ENCODE data around the gene ZNF689.

Gene ZNF689

GRCh38 chr16:30606004-30606403, 4.2 kb downstream of the ZNF689 start:
- no peak overlapping the region for H3K4me3 ChIP-seq (replicated peaks; ENCODE audit: low read depth, low read length)
- no peak for TF ChIP-seq CTCF (IDR thresholded peaks at IDR 0.05; ENCODE audit: low read length, missing control alignments)
- no peak for DNase-seq (ENCODE audit: low read depth)

GRCh38 chr16:30605158-30605557, 5.0 kb downstream of the ZNF689 start:
- DNase-seq (ENCODE audit: low read depth) = no peak

GRCh38 chr16:30604316-30604947, 5.8 kb downstream of the ZNF689 start:
- no peak for TF ChIP-seq CTCF (IDR thresholded peaks at IDR 0.05; ENCODE audit: low read length, missing control alignments)
- H3K4me3 ChIP-seq (replicated peaks; ENCODE audit: low read depth, low read length) = no peak overlapping the region
- DNase-seq (ENCODE audit: low read depth) = no peak

More at GRCh38 chr16:30605158-30605557, 5.0 kb downstream of the ZNF689 start:
- TF ChIP-seq CTCF (IDR thresholded peaks at IDR 0.05; ENCODE audit: low read length, missing control alignments) = no peak
- no peak overlapping the region for H3K4me3 ChIP-seq (replicated peaks; ENCODE audit: low read depth, low read length)

- H3K4me3 ChIP-seq (replicated peaks; ENCODE audit: low read depth, low read length) = no peak overlapping the region
- no peak for DNase-seq (ENCODE audit: low read depth)
- no peak for TF ChIP-seq CTCF (IDR thresholded peaks at IDR 0.05; ENCODE audit: low read length, missing control alignments)
Measured at GRCh38 chr16:30603945-30604315, 6.3 kb downstream of the ZNF689 start.

- peak; percentile 16 for DNase-seq (ENCODE audit: low read depth)
- TF ChIP-seq CTCF (IDR thresholded peaks at IDR 0.05; ENCODE audit: low read length, missing control alignments) = no peak
- H3K4me3 ChIP-seq (replicated peaks; ENCODE audit: low read depth, low read length) = no peak overlapping the region
Measured at GRCh38 chr16:30602616-30603277, 7.4 kb downstream of the ZNF689 start.

- H3K4me3 ChIP-seq (replicated peaks; ENCODE audit: low read depth, low read length) = no peak overlapping the region
- no peak for DNase-seq (ENCODE audit: low read depth)
- no peak for TF ChIP-seq CTCF (IDR thresholded peaks at IDR 0.05; ENCODE audit: low read length, missing control alignments)
Measured at GRCh38 chr16:30601966-30602365, 8.2 kb downstream of the ZNF689 start.

GRCh38 chr16:30600929-30601328, 9.3 kb downstream of the ZNF689 start:
- no peak overlapping the region for H3K4me3 ChIP-seq (replicated peaks; ENCODE audit: low read depth, low read length)
- no peak for DNase-seq (ENCODE audit: low read depth)
- TF ChIP-seq CTCF (IDR thresholded peaks at IDR 0.05; ENCODE audit: low read length, missing control alignments) = no peak
